K562 (cell line): ENCODE results near the gene PRSS57. TPM values are rescaled to one million over a fixed set of nuclear protein-coding genes. Genes with fewer than 3 reads are reported as not detected.
A peak's percentile ranks its signal among the peaks of the same experiment; 100 is the strongest.

Source experiments
- BRD9 ChIP-seq: fragments of 450-650 bp; IDR thresholded peaks from 2 replicates; pipeline ENCODE4 v1.6.1; 2018; ENCODE audit warnings: low read depth; ENCODE audit not compliant: partially characterized antibody
- IFI16 ChIP-seq: fragments of 250-450 bp; sonication (Bioruptor Pico); IDR thresholded peaks from 2 replicates; pipeline ENCODE4 v2.1.2; 2022; ENCODE audit warnings: mild to moderate bottlenecking, inconsistent platforms
- KDM2B ChIP-seq: fragments of 250-450 bp; sonication (Bioruptor Pico); IDR thresholded peaks from 2 replicates; pipeline ENCODE4 v1.8.0; 2021; ENCODE audit warnings: mild to moderate bottlenecking, moderate library complexity
- MTF1 ChIP-seq: fragments of 250-450 bp; sonication (Bioruptor Pico); IDR thresholded peaks from 2 replicates; pipeline ENCODE4 v1.9.0; 2021; ENCODE audit warnings: moderate library complexity, mild to moderate bottlenecking, inconsistent platforms, borderline replicate concordance
- NFATC3 ChIP-seq: fragments of 450-650 bp; IDR thresholded peaks from 2 replicates; pipeline ENCODE4 v1.6.1; 2017; ENCODE audit warnings: mild to moderate bottlenecking
- NFXL1 ChIP-seq: fragments of 450-650 bp; formaldehyde crosslinking; IDR thresholded peaks from 2 replicates; pipeline ENCODE4 v1.4.0; 2021; ENCODE audit warnings: mild to moderate bottlenecking
- POLR2A ChIP-seq: fragments of 450-650 bp; conservative IDR thresholded peaks from 2 replicates; pipeline ENCODE4 v1.6.1; 2016
- PRDM10 ChIP-seq: fragments of 450-650 bp; IDR thresholded peaks from 2 replicates; pipeline ENCODE4 v1.6.1; 2018; ENCODE audit not compliant: partially characterized antibody
- PURB ChIP-seq: sonication (generic); formaldehyde crosslinking; IDR thresholded peaks from 2 replicates; pipeline ENCODE4 v1.9.0; 2021; ENCODE audit warnings: low read depth, mild to moderate bottlenecking, missing genetic modification reagents
- RBFOX2 ChIP-seq: fragments of 200-400 bp; formaldehyde crosslinking; IDR thresholded peaks from 2 replicates; pipeline ENCODE4 v1.6.1; 2017; ENCODE audit warnings: low read depth, mild to moderate bottlenecking, low read length, moderate library complexity
- TFE3 ChIP-seq: fragments of 450-650 bp; formaldehyde crosslinking; IDR thresholded peaks from 2 replicates; pipeline ENCODE4 v1.4.0; 2020; ENCODE audit warnings: mild to moderate bottlenecking, mixed read lengths
- ZNF121 ChIP-seq: sonication (generic); formaldehyde crosslinking; conservative IDR thresholded peaks from 2 replicates; pipeline ENCODE4 v1.8.0; 2022; ENCODE audit warnings: missing genetic modification reagents
- ZNF165 ChIP-seq: fragments of 250-450 bp; sonication (Bioruptor Pico); IDR thresholded peaks from 2 replicates; pipeline ENCODE4 v1.4.0; 2020; ENCODE audit warnings: borderline replicate concordance
- ZNF224 ChIP-seq: sonication (generic); formaldehyde crosslinking; IDR thresholded peaks from 2 replicates; pipeline ENCODE4 v1.8.0; 2022; ENCODE audit warnings: mild to moderate bottlenecking, missing genetic modification reagents
- ZNF384 ChIP-seq: IDR thresholded peaks from 2 replicates; pipeline ENCODE4 v1.6.1; 2012; ENCODE audit warnings: low read depth, low read length, improper control_type of control experiment
- ZNF408 ChIP-seq: fragments of 250-450 bp; sonication (Bioruptor Pico); IDR thresholded peaks from 2 replicates; pipeline ENCODE4 v1.4.0; 2020; ENCODE audit warnings: low read depth, mild to moderate bottlenecking, moderate library complexity
- ZNF778 ChIP-seq: fragments of 450-650 bp; formaldehyde crosslinking; IDR thresholded peaks from 2 replicates; pipeline ENCODE4 v1.4.0; 2020; ENCODE audit warnings: mild to moderate bottlenecking, moderate library complexity
- polyA plus RNA-seq, 8 experiments: library from polyadenylated mRNA; depleted of rRNA in 4 of 8; stranded (reverse) in 5 of 8; unstranded in 3 of 8; fragments of >200 nt; fragmentation: Nextera tagmentation in 2 of 8; fragmentation: Illumina TruSeq in 1 of 8; extraction: Ambion mirVana in 2 of 8; extraction: Trizol in 1 of 8; gene quantifications; 2 replicates each; pipeline versions ENCODE4 v1.2.1 to v1.2.3, GENCODE V29; 2011 to 2014; ENCODE audit warnings: inconsistent platforms in 1 of 8, missing spikeins in 1 of 8
- total RNA-seq, 7 experiments: library from RNA; depleted of rRNA in 6 of 7; stranded (reverse); fragments of >200 nt in 6 of 7; fragmentation: Illumina TruSeq in 2 of 7; extraction: Trizol in 2 of 7; gene quantifications; 2 replicates each; pipeline versions ENCODE4 v1.2.1 to v1.2.3, GENCODE V29; 2011 to 2021; ENCODE audit warnings: low replicate concordance in 1 of 7
- TF ChIP-seq, protein P1 (sequence below): sonication (generic); formaldehyde crosslinking; IDR thresholded peaks from 2 replicates; pipeline ENCODE4 v1.8.1; 2023; ENCODE audit warnings: mild to moderate bottlenecking, missing genetic modification reagents
- TF ChIP-seq, protein P2 (sequence below), 2 experiments: fragments of 450-650 bp in 1 of 2; sonication (generic) in 1 of 2; formaldehyde crosslinking in 1 of 2; IDR thresholded peaks in 1 of 2; conservative IDR thresholded peaks in 1 of 2; 2 replicates each; pipeline versions ENCODE4 v1.6.1 to v1.8.1; 2016 to 2023; ENCODE audit warnings: mild to moderate bottlenecking in 2 of 2, moderate library complexity in 2 of 2, inconsistent platforms in 1 of 2, missing genetic modification reagents in 1 of 2

PRSS57 gene
- total and polyA plus RNA-seq, 9 of the 15 experiments (the other 6 are each of a cell fraction or from before 2014, with no cell fraction given), result 0.06 to 2.5 (median 1.3) TPM; not detected in 3

DNA sequence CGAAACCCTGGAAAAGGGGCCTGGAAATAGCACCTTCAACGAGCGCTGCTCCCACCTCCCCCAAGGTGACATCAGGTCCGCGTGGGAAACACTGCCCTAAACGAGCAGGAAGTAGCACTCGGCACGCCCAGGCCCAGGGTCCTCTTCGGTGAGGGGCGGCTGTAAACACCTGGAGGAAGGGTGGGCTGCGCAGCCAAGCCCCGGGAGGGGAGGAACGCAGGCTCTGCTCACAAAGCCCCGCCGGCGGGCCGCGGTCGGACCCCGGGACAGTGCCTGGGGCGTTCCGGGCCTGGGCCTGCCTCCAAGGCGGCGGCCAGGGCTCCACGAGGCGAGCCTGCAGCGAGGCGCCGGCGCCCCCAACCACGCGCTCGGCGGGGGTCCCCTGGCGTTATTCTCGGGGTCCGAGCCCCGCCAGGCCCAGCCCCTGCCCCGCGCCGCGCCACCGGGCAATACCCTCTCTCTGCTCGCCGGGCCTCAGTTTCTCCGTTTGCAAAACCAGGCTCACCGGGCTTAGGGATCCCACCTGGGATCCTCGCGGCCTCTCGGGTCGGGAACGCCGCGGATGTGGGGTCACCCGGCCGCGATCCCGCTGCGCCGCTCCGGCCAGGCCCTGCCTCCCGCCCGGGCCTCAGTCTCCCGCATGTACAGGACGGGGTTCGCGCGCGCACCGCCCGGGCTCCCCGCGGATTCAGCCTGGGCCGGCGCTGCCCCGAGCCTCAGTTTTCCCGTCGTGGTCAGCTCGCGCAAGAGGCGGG, 32.9 kb downstream of the PRSS57 start (continued):
- TF ChIP-seq MTF1, result no peak
- TF ChIP-seq NFXL1 (CRISPR knock-in tag), result no peak
- TF ChIP-seq IFI16, result no peak
- TF ChIP-seq, protein P1, sequence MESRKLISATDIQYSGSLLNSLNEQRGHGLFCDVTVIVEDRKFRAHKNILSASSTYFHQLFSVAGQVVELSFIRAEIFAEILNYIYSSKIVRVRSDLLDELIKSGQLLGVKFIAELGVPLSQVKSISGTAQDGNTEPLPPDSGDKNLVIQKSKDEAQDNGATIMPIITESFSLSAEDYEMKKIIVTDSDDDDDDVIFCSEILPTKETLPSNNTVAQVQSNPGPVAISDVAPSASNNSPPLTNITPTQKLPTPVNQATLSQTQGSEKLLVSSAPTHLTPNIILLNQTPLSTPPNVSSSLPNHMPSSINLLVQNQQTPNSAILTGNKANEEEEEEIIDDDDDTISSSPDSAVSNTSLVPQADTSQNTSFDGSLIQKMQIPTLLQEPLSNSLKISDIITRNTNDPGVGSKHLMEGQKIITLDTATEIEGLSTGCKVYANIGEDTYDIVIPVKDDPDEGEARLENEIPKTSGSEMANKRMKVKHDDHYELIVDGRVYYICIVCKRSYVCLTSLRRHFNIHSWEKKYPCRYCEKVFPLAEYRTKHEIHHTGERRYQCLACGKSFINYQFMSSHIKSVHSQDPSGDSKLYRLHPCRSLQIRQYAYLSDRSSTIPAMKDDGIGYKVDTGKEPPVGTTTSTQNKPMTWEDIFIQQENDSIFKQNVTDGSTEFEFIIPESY (CRISPR knock-in tag), result no peak
- TF ChIP-seq PRDM10, result no peak
- TF ChIP-seq ZNF121, result peak; percentile 46
- TF ChIP-seq ZNF778 (CRISPR knock-in tag), result no peak
- no peak for TF ChIP-seq ZNF408
- TF ChIP-seq TFE3 (CRISPR knock-in tag), result no peak
- no peak for TF ChIP-seq PURB (CRISPR knock-in tag)
- peak; percentile 72 for TF ChIP-seq RBFOX2
- no peak for TF ChIP-seq ZNF224 (CRISPR knock-in tag)
- TF ChIP-seq KDM2B (CRISPR knock-in tag), result no peak
- no peak for TF ChIP-seq ZNF165 (CRISPR knock-in tag)
- no peak for TF ChIP-seq NFATC3
- TF ChIP-seq, protein P2, sequence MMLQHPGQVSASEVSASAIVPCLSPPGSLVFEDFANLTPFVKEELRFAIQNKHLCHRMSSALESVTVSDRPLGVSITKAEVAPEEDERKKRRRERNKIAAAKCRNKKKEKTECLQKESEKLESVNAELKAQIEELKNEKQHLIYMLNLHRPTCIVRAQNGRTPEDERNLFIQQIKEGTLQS (IDR thresholded peaks at IDR 0.05), result peak; percentile 59
- TF ChIP-seq, protein P2 (CRISPR knock-in tag; conservative IDR thresholded peaks at IDR 0.05), result no peak
- TF ChIP-seq POLR2A, result peak; percentile 51; the same call in 1 of the 2 replicates
- TF ChIP-seq ZNF384, result no peak
- TF ChIP-seq BRD9, result no peak
